ENCODE measurements around the gene APBA2. TPM values are rescaled to one million over a fixed set of nuclear protein-coding genes. Genes with fewer than 3 reads are reported as not detected.
"Not testable (repeated sequence)": the region's sequence is repeated elsewhere in the genome, so short reads cannot be mapped to it uniquely, and the experiment has no call there.

The APBA2 gene
- total RNA-seq, 2 experiments from 2014 or later: 30.8 to 32.0 TPM

DNA sequence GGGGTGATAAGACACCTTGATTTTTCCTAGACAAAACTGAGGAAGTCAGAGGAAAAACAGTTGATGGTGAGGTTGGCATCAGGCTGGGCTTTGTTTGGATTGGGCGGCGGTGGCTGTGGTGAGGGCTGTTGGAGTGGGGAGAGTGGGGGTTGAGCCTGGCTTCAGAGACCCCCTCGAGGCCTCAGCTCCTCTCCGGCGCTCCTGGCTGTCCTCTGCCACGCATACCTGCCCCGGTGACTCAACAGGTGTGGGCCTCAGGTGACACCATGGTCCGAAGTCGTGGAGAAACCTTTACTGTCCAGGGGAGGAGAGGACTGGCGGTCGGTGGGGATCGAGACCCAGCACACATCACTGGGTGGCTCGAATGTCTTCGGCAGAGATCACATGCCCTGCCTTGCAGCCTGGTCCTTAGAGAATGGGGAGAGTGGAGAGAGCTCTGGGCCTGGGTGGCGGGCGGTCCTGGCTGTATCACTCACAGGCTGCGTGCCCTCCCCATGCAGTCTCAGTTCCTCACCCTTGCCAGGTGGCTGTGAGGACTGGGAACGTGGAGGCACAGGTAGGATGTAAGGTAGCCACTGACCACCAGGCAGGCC, 2.6 kb downstream of the APBA2 start:
- Mint-ChIP-seq H3K27me3 (no peaks in the 10 kb centered on the region), H3K4me1 (ENCODE audit: low read depth) (peaks cover 61% of the 10 kb centered on the region), H3K36me3 (ENCODE audit: low read depth) (no peaks in the 10 kb centered on the region), H3K9me3 (no peaks in the 10 kb centered on the region), H3K27ac (peak overlapping the region; percentile 62), H3K4me3 (peak overlapping the region; percentile 84)
- ATAC-seq (no peak), DNase-seq (no peak)
- CTCF ChIA-PET: interaction anchor here (1.2 to 3.3 kb wide), 4 partner anchors 25 to 202 kb away, joined by 3 to 16 read pairs (median 4); no protein-coding TSS in a partner anchor
- intact Hi-C loops (cut with micrococcal nuclease): loop anchor here (10.0 kb wide), 1 partner anchor 54 kb away; no protein-coding TSS in a partner anchor
- TF ChIP-seq, protein P1, sequence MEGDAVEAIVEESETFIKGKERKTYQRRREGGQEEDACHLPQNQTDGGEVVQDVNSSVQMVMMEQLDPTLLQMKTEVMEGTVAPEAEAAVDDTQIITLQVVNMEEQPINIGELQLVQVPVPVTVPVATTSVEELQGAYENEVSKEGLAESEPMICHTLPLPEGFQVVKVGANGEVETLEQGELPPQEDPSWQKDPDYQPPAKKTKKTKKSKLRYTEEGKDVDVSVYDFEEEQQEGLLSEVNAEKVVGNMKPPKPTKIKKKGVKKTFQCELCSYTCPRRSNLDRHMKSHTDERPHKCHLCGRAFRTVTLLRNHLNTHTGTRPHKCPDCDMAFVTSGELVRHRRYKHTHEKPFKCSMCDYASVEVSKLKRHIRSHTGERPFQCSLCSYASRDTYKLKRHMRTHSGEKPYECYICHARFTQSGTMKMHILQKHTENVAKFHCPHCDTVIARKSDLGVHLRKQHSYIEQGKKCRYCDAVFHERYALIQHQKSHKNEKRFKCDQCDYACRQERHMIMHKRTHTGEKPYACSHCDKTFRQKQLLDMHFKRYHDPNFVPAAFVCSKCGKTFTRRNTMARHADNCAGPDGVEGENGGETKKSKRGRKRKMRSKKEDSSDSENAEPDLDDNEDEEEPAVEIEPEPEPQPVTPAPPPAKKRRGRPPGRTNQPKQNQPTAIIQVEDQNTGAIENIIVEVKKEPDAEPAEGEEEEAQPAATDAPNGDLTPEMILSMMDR (IDR thresholded peaks at IDR 0.05): no peak
- POLR2A ChIA-PET: interaction anchor here (1.4 kb wide), 1 partner anchor 16 kb away, joined by 3 read pairs; no protein-coding TSS in a partner anchor

DNA sequence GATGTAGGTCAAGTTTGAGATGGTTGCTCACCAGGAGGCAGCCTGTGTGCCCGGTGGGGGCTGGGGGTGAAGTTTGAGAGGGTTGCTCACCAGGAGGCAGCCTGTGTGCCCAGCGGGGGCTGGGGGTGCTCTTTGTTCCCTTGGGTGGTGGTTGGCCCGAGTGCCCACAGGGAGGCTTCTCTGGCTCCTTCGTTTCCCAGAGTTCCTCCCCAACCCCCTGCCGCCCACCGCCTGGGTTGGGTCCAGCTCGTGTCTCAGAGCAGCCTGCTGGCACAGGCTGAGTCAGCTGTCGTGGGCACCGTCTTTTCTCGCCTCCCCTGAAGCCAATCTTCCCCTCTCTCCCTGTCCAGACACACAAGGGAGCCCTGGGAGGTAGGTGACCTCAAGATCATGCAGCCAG, 3.1 kb downstream of the APBA2 start:
- TF ChIP-seq, protein P1 (IDR thresholded peaks at IDR 0.05): no peak
- ATAC-seq (no peak), DNase-seq (no peak)
- no peaks in the 10 kb centered on the region for H3K36me3 Mint-ChIP-seq (ENCODE audit: low read depth)
- no peaks in the 10 kb centered on the region for H3K27me3 Mint-ChIP-seq
- no peaks in the 10 kb centered on the region for H3K9me3 Mint-ChIP-seq
- intact Hi-C loops (cut with micrococcal nuclease): loop anchor here (10.0 kb wide), 1 partner anchor 54 kb away; no protein-coding TSS in a partner anchor
- H3K27ac Mint-ChIP-seq: peak overlapping the region; percentile 66
- ChIA-PET CTCF (no interaction called here), POLR2A (interaction anchor here (1.4 kb wide), 1 partner anchor 16 kb away, joined by 3 read pairs; no protein-coding TSS in a partner anchor)
- no peak overlapping the region for H3K4me3 Mint-ChIP-seq
- H3K4me1 Mint-ChIP-seq (ENCODE audit: low read depth): peaks cover 66% of the 10 kb centered on the region

DNA sequence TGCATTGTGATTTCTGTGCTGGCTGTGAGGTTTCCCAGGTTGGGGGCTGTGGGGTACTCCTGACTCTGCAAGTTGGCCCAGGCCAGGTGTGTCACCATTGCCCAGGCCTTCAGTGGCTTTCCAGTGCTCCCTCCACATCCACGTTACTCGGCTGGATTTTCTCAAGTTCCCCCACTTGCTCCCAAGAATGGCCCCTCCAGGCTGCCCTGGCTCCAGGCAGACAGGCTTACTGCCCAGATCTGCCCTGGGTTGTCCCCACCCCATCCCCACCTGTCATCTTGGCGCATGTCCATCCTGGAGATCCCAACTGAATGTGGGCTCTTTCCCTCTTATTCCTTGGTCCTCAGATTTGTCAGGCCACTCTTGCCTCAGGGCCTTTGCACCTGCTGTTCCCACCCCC, 3.6 kb downstream of the APBA2 start:
- TF ChIP-seq, protein P1 (IDR thresholded peaks at IDR 0.05): no peak
- H3K27ac Mint-ChIP-seq: peak overlapping the region; percentile 92
- H3K9me3 Mint-ChIP-seq: no peaks in the 10 kb centered on the region
- POLR2A ChIA-PET: no interaction called here
- H3K4me1 Mint-ChIP-seq (ENCODE audit: low read depth): peaks cover 68% of the 10 kb centered on the region
- intact Hi-C loops (cut with micrococcal nuclease): loop anchor here (10.0 kb wide), 1 partner anchor 55 kb away; no protein-coding TSS in a partner anchor
- H3K36me3 Mint-ChIP-seq (ENCODE audit: low read depth): no peaks in the 10 kb centered on the region
- CTCF ChIA-PET: no interaction called here
- no peaks in the 10 kb centered on the region for H3K27me3 Mint-ChIP-seq
- H3K4me3 Mint-ChIP-seq: no peak overlapping the region
- ATAC-seq (no peak), DNase-seq (no peak)

DNA sequence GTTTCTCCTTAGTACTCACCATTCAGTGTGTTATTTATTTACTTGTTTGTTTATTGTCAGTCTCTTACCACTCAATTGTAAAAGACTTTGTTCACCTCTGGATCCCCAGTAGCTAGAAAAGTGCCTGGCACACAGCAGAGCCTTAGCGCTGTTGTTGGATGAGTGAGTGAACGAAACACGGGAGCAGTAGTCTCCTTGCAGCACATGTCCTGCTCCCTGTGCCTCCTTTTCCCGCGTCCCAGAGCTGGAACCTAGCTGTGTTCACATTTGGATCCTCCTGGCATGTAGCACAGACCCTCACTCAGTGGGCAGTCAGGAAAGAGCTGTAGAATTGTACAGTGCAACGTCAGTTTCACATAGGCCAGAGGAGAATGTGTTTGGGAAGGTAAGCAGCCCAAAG, 4.1 kb downstream of the APBA2 start:
- Mint-ChIP-seq H3K4me1 (ENCODE audit: low read depth) (peaks cover 69% of the 10 kb centered on the region), H3K27ac (peak overlapping the region; percentile 92), H3K4me3 (peak overlapping the region; percentile 12)
- intact Hi-C loops (cut with micrococcal nuclease): loop anchor here (10.0 kb wide), 1 partner anchor 55 kb away; no protein-coding TSS in a partner anchor
- H3K9me3 Mint-ChIP-seq; POLR2A ChIA-PET; ATAC-seq; H3K27me3 Mint-ChIP-seq; DNase-seq; H3K36me3 Mint-ChIP-seq (ENCODE audit: low read depth): not testable (repeated sequence)
- CTCF ChIA-PET: interaction anchor here (0.9 to 1.6 kb wide), 4 partner anchors 9 to 212 kb away, joined by 3 to 5 read pairs (median 4); no protein-coding TSS in a partner anchor

DNA sequence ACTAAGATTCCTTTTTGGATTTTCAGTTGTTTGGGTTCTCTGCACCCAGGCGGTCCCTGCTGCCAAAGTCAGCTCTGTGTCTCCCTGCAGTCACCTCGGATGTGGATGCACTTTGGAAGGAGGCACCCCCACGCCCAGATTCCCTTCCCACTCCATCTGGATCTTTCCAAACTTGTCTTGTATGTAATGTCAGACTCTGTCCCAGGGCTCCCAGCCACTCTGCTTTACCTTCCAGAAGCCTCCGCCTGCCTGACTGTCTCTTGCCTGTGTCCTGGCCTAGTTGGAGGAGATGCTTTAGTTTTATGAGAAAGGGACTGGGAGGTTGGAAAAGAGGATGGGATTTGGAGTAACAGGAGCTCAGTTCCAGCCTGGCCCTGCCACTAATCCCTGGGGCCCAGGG, 4.5 kb downstream of the APBA2 start:
- H3K27me3 Mint-ChIP-seq; intact Hi-C loops (cut with micrococcal nuclease); ATAC-seq; H3K9me3 Mint-ChIP-seq; DNase-seq; H3K36me3 Mint-ChIP-seq (ENCODE audit: low read depth): not testable (repeated sequence)
- POLR2A ChIA-PET: interaction anchor here (0.7 to 0.8 kb wide), 2 partner anchors 9 to 30 kb away, joined by 3 read pairs; no protein-coding TSS in a partner anchor
- Mint-ChIP-seq H3K27ac (peak overlapping the region; percentile 92), H3K4me1 (ENCODE audit: low read depth) (peaks cover 68% of the 10 kb centered on the region), H3K4me3 (peak overlapping the region; percentile 39)
- CTCF ChIA-PET: interaction anchor here (0.6 to 1.6 kb wide), 5 partner anchors 9 to 212 kb away, joined by 3 to 5 read pairs (median 3); no protein-coding TSS in a partner anchor
